Progenitor cell of endocrine pancreas (in vitro differentiated cells): ENCODE data around the gene TOM1L1. TPM values are rescaled to one million over a fixed set of nuclear protein-coding genes. Genes with fewer than 3 reads are reported as not detected.

ENCODE experiments used
- DNase-seq: peaks from one replicate; pipeline ENCODE4 v3.0.0; 2021; ENCODE audit warnings: low spot score; ENCODE audit not compliant: unreplicated experiment
- H3K27ac Mint-ChIP-seq: 2 replicates; pipeline ENCODE4 v1.8.0; 2021; ENCODE audit warnings: mild to moderate bottlenecking, moderate library complexity, mixed read lengths
- H3K27me3 Mint-ChIP-seq: 2 replicates; pipeline ENCODE4 v1.8.0; 2021; ENCODE audit warnings: mixed read lengths
- H3K36me3 Mint-ChIP-seq: 2 replicates; pipeline ENCODE4 v1.8.0; 2022; ENCODE audit warnings: mixed read lengths; ENCODE audit not compliant: insufficient read depth
- H3K4me1 Mint-ChIP-seq: 2 replicates; pipeline ENCODE4 v1.8.0; 2021; ENCODE audit warnings: low read depth, mixed read lengths
- H3K4me3 Mint-ChIP-seq: 2 replicates; pipeline ENCODE4 v1.8.0; 2021; ENCODE audit warnings: low read depth, mild to moderate bottlenecking, moderate library complexity, mixed read lengths
- H3K9me3 Mint-ChIP-seq: 2 replicates; pipeline ENCODE4 v1.8.0; 2021; ENCODE audit warnings: low read depth, mixed read lengths
- CTCF ChIP-seq: fragments of 200-600 bp; sonication (generic); IDR thresholded peaks from one replicate; pipeline ENCODE4 v1.5.0; 2021; ENCODE audit warnings: antibody characterized with exemption, mild to moderate bottlenecking; ENCODE audit not compliant: unreplicated experiment
- total RNA-seq: library from RNA; stranded (reverse); gene quantifications from 2 replicates; pipeline ENCODE4 v1.2.1, GENCODE V29; 2021

Gene TOM1L1
- total RNA-seq, 1 donor from 2014 or later, result 83.1 TPM

DNA sequence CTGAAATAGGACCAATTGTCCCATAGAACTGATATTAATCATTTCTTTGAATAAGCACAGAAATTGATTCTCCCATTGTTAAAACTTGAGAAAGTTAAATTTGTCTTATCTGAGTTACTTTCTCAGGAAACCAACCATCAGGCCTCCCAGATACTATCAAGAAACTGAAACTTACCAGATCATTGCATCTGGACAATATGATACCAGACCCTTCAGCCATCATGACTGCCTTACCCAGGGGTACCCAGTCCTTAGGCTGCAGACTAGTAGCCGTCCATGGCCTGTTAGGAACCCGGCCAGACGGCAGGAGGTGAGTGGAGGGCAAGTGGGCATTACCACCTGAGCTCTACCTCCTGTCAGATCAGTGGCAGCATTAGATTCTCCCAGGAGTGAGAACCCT lies 75.7 kb downstream of the TOM1L1 start:
- Mint-ChIP-seq H3K9me3 (peaks cover 24% of the 10 kb centered on the region), H3K27ac (no peak overlapping the region), H3K4me1 (peaks cover 15% of the 10 kb centered on the region), H3K36me3 (peaks cover 31% of the 10 kb centered on the region), H3K4me3 (no peak overlapping the region), H3K27me3 (no peaks in the 10 kb centered on the region)
- DNase-seq, result no peak
- TF ChIP-seq CTCF, result no peak

- H3K9me3 Mint-ChIP-seq, result peaks cover 24% of the 10 kb centered on the region
- no peak for TF ChIP-seq CTCF
- H3K27me3 Mint-ChIP-seq, result no peaks in the 10 kb centered on the region
- peaks cover 31% of the 10 kb centered on the region for H3K36me3 Mint-ChIP-seq
- H3K4me1 Mint-ChIP-seq, result peaks cover 8% of the 10 kb centered on the region
- H3K4me3 Mint-ChIP-seq, result no peak overlapping the region
- DNase-seq, result no peak
- H3K27ac Mint-ChIP-seq, result no peak overlapping the region
Measured at GRCh38 chr17:54977744-54978143, 77.1 kb downstream of the TOM1L1 start.

- Mint-ChIP-seq H3K9me3 (peaks cover 24% of the 10 kb centered on the region), H3K4me1 (peaks cover 5% of the 10 kb centered on the region), H3K27me3 (no peaks in the 10 kb centered on the region), H3K27ac (no peak overlapping the region), H3K4me3 (no peak overlapping the region), H3K36me3 (peaks cover 28% of the 10 kb centered on the region)
- no peak for TF ChIP-seq CTCF
- DNase-seq, result no peak
Measured at GRCh38 chr17:54979657-54980056, 79.0 kb downstream of the TOM1L1 start.

- peaks cover 6% of the 10 kb centered on the region for H3K4me1 Mint-ChIP-seq
- H3K27ac Mint-ChIP-seq, result no peak overlapping the region
- peaks cover 29% of the 10 kb centered on the region for H3K36me3 Mint-ChIP-seq
- peaks cover 24% of the 10 kb centered on the region for H3K9me3 Mint-ChIP-seq
- H3K4me3 Mint-ChIP-seq, result no peak overlapping the region
- DNase-seq, result no peak
- no peak for TF ChIP-seq CTCF
- H3K27me3 Mint-ChIP-seq, result no peaks in the 10 kb centered on the region
Measured at GRCh38 chr17:54980375-54980774, 79.7 kb downstream of the TOM1L1 start.

- Mint-ChIP-seq H3K36me3 (peaks cover 17% of the 10 kb centered on the region), H3K27ac (no peak overlapping the region), H3K4me3 (no peak overlapping the region), H3K9me3 (peaks cover 14% of the 10 kb centered on the region), H3K27me3 (no peaks in the 10 kb centered on the region), H3K4me1 (peaks cover 2% of the 10 kb centered on the region)
- DNase-seq, result no peak
- no peak for TF ChIP-seq CTCF
Measured at GRCh38 chr17:54982399-54982798, 81.7 kb downstream of the TOM1L1 start.
